Colonic mucosa (tissue), 4 donors: ENCODE measurements around the gene RGL2. TPM values are rescaled to one million over a fixed set of nuclear protein-coding genes. Genes with fewer than 3 reads are reported as not detected.
"Not testable (repeated sequence)": the region's sequence is repeated elsewhere in the genome, so short reads cannot be mapped to it uniquely, and the experiment has no call there.

Source experiments
- DNase-seq: peaks from one replicate; pipeline ENCODE4 v3.0.0-alpha.2; 2020
- H3K27ac ChIP-seq: fragments of 200-600 bp; one replicate; pipeline ENCODE4 v1.8.0; 2021
- H3K27me3 ChIP-seq: fragments of 200-600 bp; one replicate; pipeline ENCODE4 v1.8.0; 2021
- H3K36me3 ChIP-seq: fragments of 200-600 bp; one replicate; pipeline ENCODE4 v1.8.0; 2021
- H3K4me1 ChIP-seq: fragments of 200-600 bp; one replicate; pipeline ENCODE4 v1.8.0; 2021; ENCODE audit warnings: mild to moderate bottlenecking
- H3K4me3 ChIP-seq: fragments of 200-600 bp; one replicate; pipeline ENCODE4 v1.8.0; 2021
- H3K9ac ChIP-seq, 2 donors: one replicate each; pipeline ENCODE4 v1.7.0; 2013; ENCODE audit warnings: control low read depth in 2 of 2, low read depth in 2 of 2, low read length in 2 of 2
- H3K9me3 ChIP-seq: fragments of 200-600 bp; one replicate; pipeline ENCODE4 v1.8.0; 2021
- CTCF ChIP-seq: fragments of 200-600 bp; IDR thresholded peaks from one replicate; pipeline ENCODE4 v1.8.0; 2022; ENCODE audit warnings: antibody characterized with exemption, mild to moderate bottlenecking
- intact Hi-C: fragments of 100-400 bp; cut with DNase I; formaldehyde crosslinking; loops from one replicate; pipeline ENCODE4 v1.14.1; 2022
- total RNA-seq, 2 donors: library from RNA; stranded (reverse); fragmentation: NEBNext Ultra II Directional in 1 of 2; extraction: Animal tissue kit (Norgen Biotek cat#: 25700) in 1 of 2; gene quantifications; one replicate each; pipeline ENCODE4 v1.2.1, GENCODE V29; 2021
- donor health status: healthy.
- donor health status: DM: no; HTN: no; CAD: no.
- donor health status: DM: no; HTN: no; CAD: no.

Gene RGL2
- total RNA-seq, 2 donors from 2014 or later, result 29.9 to 34.7 TPM

GRCh38 chr6:33276864-33277662 lies 21.7 kb downstream of the RGL2 start, which contains the start of gene B3GALT4:
TSS of gene B3GALT4 (plus strand) at chr6:33277123. CDS start at chr6:33277420, 297 bp downstream.
- peak within 1 kb of the TSS; percentile 94 for H3K27ac ChIP-seq
- H3K27me3 ChIP-seq, result no peaks in the 10 kb centered on the region
- peak; percentile 50 for TF ChIP-seq CTCF
- DNase-seq, result peak; percentile 93
- H3K36me3 ChIP-seq, result peaks cover 4% of the 10 kb centered on the region
- H3K4me3 ChIP-seq, result peak within 1 kb of the TSS; percentile 64
- H3K4me1 ChIP-seq, result peaks cover 36% of the 10 kb centered on the region
- intact Hi-C loops, result loop anchor here (2.0 kb wide), 1 partner anchor 40 kb away; the partner anchor contains the start of gene ZBTB22
- peak within 1 kb of the TSS; percentile 86 to 91 for H3K9ac ChIP-seq
- H3K9me3 ChIP-seq, result no peaks in the 10 kb centered on the region

GRCh38 chr6:33276581-33276863 lies 22.2 kb downstream of the RGL2 start:
- intact Hi-C loops, result loop anchor here (2.0 kb wide), 1 partner anchor 40 kb away; the partner anchor contains the start of gene ZBTB22
- Histone ChIP-seq H3K27me3 (no peaks in the 10 kb centered on the region), H3K36me3 (peaks cover 4% of the 10 kb centered on the region), H3K4me1 (peaks cover 36% of the 10 kb centered on the region), H3K27ac (peak overlapping the region; percentile 94), H3K9me3 (no peaks in the 10 kb centered on the region), H3K4me3 (peak overlapping the region; percentile 64), H3K9ac (peak overlapping the region; percentile 85 to 91)
- TF ChIP-seq CTCF, result no peak
- no peak for DNase-seq

- not testable (repeated sequence) for H3K36me3 ChIP-seq, H3K27me3 ChIP-seq, H3K9me3 ChIP-seq, DNase-seq
- peak overlapping the region; percentile 64 for H3K4me3 ChIP-seq
- H3K27ac ChIP-seq, result peak overlapping the region; percentile 94
- H3K9ac ChIP-seq, result peak overlapping the region in 1 of 2 donors; percentile 85
- intact Hi-C loops, result loop anchor here (2.0 kb wide), 1 partner anchor 41 kb away; the partner anchor contains the start of gene ZBTB22
- H3K4me1 ChIP-seq, result peaks cover 38% of the 10 kb centered on the region
Measured at GRCh38 chr6:33275795-33276580, 22.8 kb downstream of the RGL2 start.

- Histone ChIP-seq H3K4me1 (peaks cover 43% of the 10 kb centered on the region), H3K27me3 (no peaks in the 10 kb centered on the region), H3K9ac (peak overlapping the region; percentile 13 to 97), H3K36me3 (peaks cover 4% of the 10 kb centered on the region), H3K4me3 (peak overlapping the region; percentile 90), H3K27ac (peak overlapping the region; percentile 34), H3K9me3 (no peaks in the 10 kb centered on the region)
- no peak for TF ChIP-seq CTCF
- DNase-seq, result no peak
- intact Hi-C loops, result no loop called here
Measured at GRCh38 chr6:33273924-33274902, 24.5 kb downstream of the RGL2 start.

- intact Hi-C loops, result no loop called here
- no peak for DNase-seq
Measured at GRCh38 chr6:33273129-33273923, 25.4 kb downstream of the RGL2 start.

More at GRCh38 chr6:33273129-33273923, 25.4 kb downstream of the RGL2 start:
- peaks cover 4% of the 10 kb centered on the region for H3K36me3 ChIP-seq
- peak overlapping the region; percentile 84 for H3K27ac ChIP-seq
- TF ChIP-seq CTCF, result no peak
- no peaks in the 10 kb centered on the region for H3K27me3 ChIP-seq
- H3K9me3 ChIP-seq, result no peaks in the 10 kb centered on the region
- peaks cover 43% of the 10 kb centered on the region for H3K4me1 ChIP-seq
- peak overlapping the region; percentile 90 for H3K4me3 ChIP-seq
- peak overlapping the region; percentile 76 to 97 for H3K9ac ChIP-seq
